HG03442 (cell line): ENCODE data around the gene GARIN5A.

Source experiments
- ATAC-seq: cut with Tn5 transposase; IDR thresholded peaks from one replicate; pipeline ENCODE4 v1.9.1; 2021; ENCODE audit warnings: mild to moderate bottlenecking, moderate library complexity; ENCODE audit not compliant: unreplicated experiment

Gene GARIN5A

GRCh38 chr19:50418176-50419021 lies 58.2 kb downstream of the GARIN5A start, which contains the start of gene SPIB:
TSS of gene SPIB (plus strand) at chr19:50418938. CDS start at chr19:50418963, 25 bp downstream.
- ATAC-seq, result no peak

GRCh38 chr19:50417111-50418081 lies 59.3 kb downstream of the GARIN5A start:
- ATAC-seq, result no peak
